ENCODE measurements around the gene CNTNAP4. TPM values are rescaled to one million over a fixed set of nuclear protein-coding genes. Genes with fewer than 3 reads are reported as not detected.

CNTNAP4 gene
- polyA plus RNA-seq, 3 donors, result not detected

GRCh38 chr16:76246587-76246986 is 30.6 kb upstream of the CNTNAP4 start:
- Histone ChIP-seq H3K27me3 (ENCODE audit: control insufficient read depth in 2 of 2, insufficient read depth in 2 of 2, low read length in 2 of 2) (no peaks in the 10 kb centered on the region), H3K36me3 (replicated peaks in 1 of 2; ENCODE audit: control insufficient read depth in 1 of 2, insufficient read depth in 2 of 2, low read length in 2 of 2) (no peaks in the 10 kb centered on the region), H4K20me1 (ENCODE audit: insufficient read depth, low read length) (no peaks in the 10 kb centered on the region), H3K4me1 (ENCODE audit: control insufficient read depth in 1 of 2, insufficient read depth in 2 of 2, low read length in 2 of 2) (no peaks in the 10 kb centered on the region), H3K79me2 (ENCODE audit: insufficient read depth, low read length) (no peaks in the 10 kb centered on the region), H2AFZ (ENCODE audit: insufficient read depth, low read depth, low read length, poor library complexity, severe bottlenecking) (no peak overlapping the region), H3K9ac (ENCODE audit: insufficient read depth, low read length, poor library complexity, severe bottlenecking) (no peak overlapping the region), H3K27ac (ENCODE audit: low read depth in 1 of 2, low read length in 2 of 2) (no peak overlapping the region), H3K9me3 (replicated peaks in 1 of 2; ENCODE audit: control insufficient read depth in 1 of 2, insufficient read depth in 1 of 2, low read length in 2 of 2) (no peaks in the 10 kb centered on the region), H3K4me2 (replicated peaks; ENCODE audit: extremely low read depth, low read length, poor library complexity, severe bottlenecking) (no peak overlapping the region), H3K4me3 (replicated peaks in 1 of 3; ENCODE audit: low read depth in 2 of 3, low read length in 3 of 3) (no peak overlapping the region)
- no peak for DNase-seq
- intact Hi-C loops (cut with micrococcal nuclease), result no loop called here
- H3K27ac Mint-ChIP-seq, result no peak overlapping the region
- H3K4me1 Mint-ChIP-seq, result no peaks in the 10 kb centered on the region
- no CpG with 5 or more reads among the region's 3 CpGs for WGBS (ENCODE audit: insufficient coverage)
- peaks cover 0 to 9% (median 5%) of the 10 kb centered on the region in 7 donors for H3K9me3 Mint-ChIP-seq
- H3K4me3 Mint-ChIP-seq, result no peak overlapping the region
- H3K36me3 Mint-ChIP-seq, result no peaks in the 10 kb centered on the region
- no peak for TF ChIP-seq CTCF (IDR thresholded peaks at IDR 0.05)
- H3K27me3 Mint-ChIP-seq (ENCODE audit: low read depth in 3 of 3), result no peaks in the 10 kb centered on the region

DNA sequence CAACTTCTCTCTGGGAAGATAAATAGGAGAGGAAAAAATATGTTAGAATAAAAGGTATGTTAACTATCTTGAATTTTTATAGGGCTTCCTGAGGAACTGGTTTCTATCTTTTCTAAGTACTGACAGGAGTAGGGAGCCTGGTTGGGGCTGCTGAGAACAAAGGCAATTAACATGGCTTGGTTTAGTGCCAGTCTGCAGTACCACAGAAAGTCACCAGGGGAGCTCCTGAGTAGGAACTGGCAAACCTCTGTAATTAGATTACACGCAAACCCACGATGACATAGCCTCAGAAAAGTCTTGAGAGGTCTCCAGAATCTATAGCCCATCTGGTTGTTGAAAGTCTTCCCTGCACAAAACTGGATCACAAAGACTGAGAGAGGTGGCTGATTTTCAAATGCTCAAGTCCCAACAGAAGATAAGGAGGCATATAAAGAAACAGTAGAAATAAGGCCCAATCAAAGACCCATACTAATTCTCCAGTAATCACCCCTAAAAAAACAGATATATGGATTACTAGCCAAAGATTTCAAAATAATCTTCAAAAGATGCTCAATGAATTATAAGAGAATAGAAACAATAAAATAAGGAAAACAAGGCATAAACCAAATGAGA is 11.7 kb upstream of the CNTNAP4 start:
- intact Hi-C loops (cut with micrococcal nuclease), result no loop called here
- no CpG with 5 or more reads among the region's 2 CpGs for WGBS (ENCODE audit: insufficient coverage)
- no peak overlapping the region for H3K27ac ChIP-seq (ENCODE audit: low read depth in 1 of 2, low read length in 2 of 2)
- no peak overlapping the region for H3K4me3 ChIP-seq (replicated peaks in 1 of 3; ENCODE audit: low read depth in 2 of 3, low read length in 3 of 3)
- no peak overlapping the region for H3K27ac Mint-ChIP-seq
- H3K27me3 ChIP-seq (ENCODE audit: control insufficient read depth in 2 of 2, insufficient read depth in 2 of 2, low read length in 2 of 2), result no peaks in the 10 kb centered on the region
- H4K20me1 ChIP-seq (ENCODE audit: insufficient read depth, low read length), result no peaks in the 10 kb centered on the region
- no peak overlapping the region for H3K4me3 Mint-ChIP-seq
- H3K4me2 ChIP-seq (replicated peaks; ENCODE audit: extremely low read depth, low read length, poor library complexity, severe bottlenecking), result no peak overlapping the region
- no peaks in the 10 kb centered on the region for H3K4me1 Mint-ChIP-seq
- H3K79me2 ChIP-seq (ENCODE audit: insufficient read depth, low read length), result no peaks in the 10 kb centered on the region
- no peak overlapping the region for H3K9ac ChIP-seq (ENCODE audit: insufficient read depth, low read length, poor library complexity, severe bottlenecking)
- no peaks in the 10 kb centered on the region for H3K36me3 ChIP-seq (replicated peaks in 1 of 2; ENCODE audit: control insufficient read depth in 1 of 2, insufficient read depth in 2 of 2, low read length in 2 of 2)
- H3K4me1 ChIP-seq (ENCODE audit: control insufficient read depth in 1 of 2, insufficient read depth in 2 of 2, low read length in 2 of 2), result no peaks in the 10 kb centered on the region
- H3K9me3 ChIP-seq (replicated peaks in 1 of 2; ENCODE audit: control insufficient read depth in 1 of 2, insufficient read depth in 1 of 2, low read length in 2 of 2), result no peaks in the 10 kb centered on the region
- H2AFZ ChIP-seq (ENCODE audit: insufficient read depth, low read depth, low read length, poor library complexity, severe bottlenecking), result no peak overlapping the region
- no peak for DNase-seq
- no peaks in the 10 kb centered on the region for H3K27me3 Mint-ChIP-seq (ENCODE audit: low read depth in 3 of 3)
- TF ChIP-seq CTCF (IDR thresholded peaks at IDR 0.05), result no peak
- peaks cover 0 to 3% (median 2%) of the 10 kb centered on the region in 7 donors for H3K9me3 Mint-ChIP-seq
- H3K36me3 Mint-ChIP-seq, result no peaks in the 10 kb centered on the region

Measured in CD14-positive monocyte (primary cell).